Neuronal stem cell (in vitro differentiated cells): Measurements from ENCODE around the gene PAOX. TPM values are rescaled to one million over a fixed set of nuclear protein-coding genes. Genes with fewer than 3 reads are reported as not detected.

Experiments
- DNase-seq: peaks from one replicate; pipeline ENCODE4 v3.0.0-alpha.2; 2013; ENCODE audit warnings: low spot score
- H2AFZ ChIP-seq: one replicate; pipeline ENCODE4 v1.6.1; 2013; ENCODE audit warnings: mild to moderate bottlenecking, low read length, inconsistent platforms
- H2AK5ac ChIP-seq: 2 replicates; pipeline ENCODE4 v1.6.1; 2013; ENCODE audit warnings: low read depth, mild to moderate bottlenecking, inconsistent platforms, low read length, moderate library complexity, mixed read lengths
- H2BK120ac ChIP-seq: 2 replicates; pipeline ENCODE4 v1.6.1; 2013; ENCODE audit warnings: low read depth, mild to moderate bottlenecking, inconsistent platforms, low read length, moderate library complexity, mixed read lengths
- H2BK12ac ChIP-seq: one replicate; pipeline ENCODE4 v1.6.1; 2013; ENCODE audit warnings: low read length, inconsistent platforms
- H2BK15ac ChIP-seq: 2 replicates; pipeline ENCODE4 v1.6.1; 2013; ENCODE audit warnings: mild to moderate bottlenecking, low read length, inconsistent platforms, mixed read lengths
- H2BK5ac ChIP-seq: one replicate; pipeline ENCODE4 v1.6.1; 2013; ENCODE audit warnings: inconsistent platforms, mild to moderate bottlenecking, low read length, moderate library complexity
- H3K14ac ChIP-seq: one replicate; pipeline ENCODE4 v1.6.1; 2013; ENCODE audit warnings: low read length, inconsistent platforms
- H3K18ac ChIP-seq: 2 replicates; pipeline ENCODE4 v1.6.1; 2013; ENCODE audit warnings: low read length, inconsistent platforms
- H3K23ac ChIP-seq: 2 replicates; pipeline ENCODE4 v1.6.1; 2013; ENCODE audit warnings: low read depth, mild to moderate bottlenecking, mixed read lengths, low read length, inconsistent platforms; ENCODE audit not compliant: poor library complexity
- H3K27ac ChIP-seq: replicated peaks from 3 replicates; pipeline ENCODE4 v1.5.1; 2013; ENCODE audit warnings: low read length, inconsistent platforms
- H3K27me3 ChIP-seq, 3 experiments: 2 replicates each; pipeline ENCODE4 v1.6.1; 2013; ENCODE audit warnings: low read length in 3 of 3, mild to moderate bottlenecking in 2 of 3, inconsistent platforms in 1 of 3, low read depth in 1 of 3, mixed read lengths in 1 of 3, moderate library complexity in 1 of 3; ENCODE audit not compliant: control insufficient read depth in 3 of 3, insufficient read depth in 3 of 3
- H3K36me3 ChIP-seq, 2 donors: replicated peaks in 1 of 2; 2 replicates each; pipeline ENCODE4 v1.6.1; 2013; ENCODE audit warnings: low read length in 2 of 2; ENCODE audit not compliant: control insufficient read depth in 2 of 2, insufficient read depth in 2 of 2
- H3K4ac ChIP-seq: 2 replicates; pipeline ENCODE4 v1.6.1; 2013; ENCODE audit warnings: inconsistent platforms, mild to moderate bottlenecking, low read length, moderate library complexity
- H3K4me1 ChIP-seq, 2 donors: 1 replicate in 1 of 2; 2 replicates in 1 of 2; pipeline ENCODE4 v1.6.1; 2013; ENCODE audit warnings: low read length in 2 of 2, low read depth in 1 of 2; ENCODE audit not compliant: control insufficient read depth in 2 of 2, insufficient read depth in 1 of 2
- H3K4me2 ChIP-seq: one replicate; pipeline ENCODE4 v1.6.1; 2013; ENCODE audit warnings: mild to moderate bottlenecking, low read length, inconsistent platforms; ENCODE audit not compliant: insufficient read depth, poor library complexity, severe bottlenecking
- H3K4me3 ChIP-seq, 2 donors: 2 replicates each; pipeline ENCODE4 v1.5.1; 2013; ENCODE audit warnings: low read length in 2 of 2, mild to moderate bottlenecking in 2 of 2, inconsistent platforms in 1 of 2, moderate library complexity in 1 of 2
- H3K79me1 ChIP-seq: one replicate; pipeline ENCODE4 v1.6.1; 2013; ENCODE audit warnings: low read depth, mild to moderate bottlenecking, inconsistent platforms, low read length, moderate library complexity
- H3K9ac ChIP-seq: one replicate; pipeline ENCODE4 v1.6.1; 2013; ENCODE audit warnings: mild to moderate bottlenecking, low read depth, low read length, inconsistent platforms; ENCODE audit not compliant: poor library complexity
- H3K9me3 ChIP-seq, 2 donors: replicated peaks in 1 of 2; 2 replicates each; pipeline versions ENCODE3 to v1.6.1; 2013; ENCODE audit warnings: low read length in 2 of 2, mild to moderate bottlenecking in 2 of 2, inconsistent platforms in 1 of 2, low read depth in 1 of 2, mixed read lengths in 1 of 2, moderate library complexity in 1 of 2; ENCODE audit not compliant: control insufficient read depth in 2 of 2, insufficient read depth in 1 of 2
- H4K8ac ChIP-seq: one replicate; pipeline ENCODE4 v1.6.1; 2013; ENCODE audit warnings: low read depth, mild to moderate bottlenecking, inconsistent platforms, low read length, moderate library complexity
- H4K91ac ChIP-seq: one replicate; pipeline ENCODE4 v1.6.1; 2013; ENCODE audit warnings: low read length, low read depth, mild to moderate bottlenecking, inconsistent platforms; ENCODE audit not compliant: poor library complexity
- WGBS, 2 donors: extraction: QIAGEN DNeasy Blood & Tissue Kit; methylation state at CpG; one replicate each; pipeline ENCODE4 v1.1.7; 2013; ENCODE audit warnings: missing lambda C conversion rate in 2 of 2, mixed read lengths in 1 of 2; ENCODE audit not compliant: insufficient read length in 2 of 2, insufficient replicate concordance in 1 of 2; ENCODE audit errors: extremely low coverage in 2 of 2; 5-methylcytosine and 5-hydroxymethylcytosine counted together
- small RNA-seq: library from polyadenylated mRNA; stranded (forward); fragments of <200 nt; extraction: miRNeasy Mini kit (QIAGEN cat#:217004); gene quantifications from one replicate; pipeline ENCODE3, GENCODE V24; 2013; ENCODE audit not compliant: insufficient read depth

The PAOX gene

GRCh38 chr10:133440633-133441285, 61.7 kb downstream of the PAOX start:
- Histone ChIP-seq H3K23ac (no peak overlapping the region), H3K4ac (no peak overlapping the region), H2BK12ac (no peak overlapping the region), H3K4me2 (no peak overlapping the region), H3K36me3 (no peaks in the 10 kb centered on the region), H2BK120ac (no peak overlapping the region), H4K91ac (no peak overlapping the region), H3K27me3 (no peaks in the 10 kb centered on the region), H3K27ac (no peak overlapping the region), H2BK5ac (no peak overlapping the region), H4K8ac (no peak overlapping the region), H3K9ac (no peak overlapping the region), H3K18ac (no peak overlapping the region), H3K4me1 (no peaks in the 10 kb centered on the region), H3K79me1 (peaks cover 3% of the 10 kb centered on the region), H3K9me3 (peaks cover 0 to 57% of the 10 kb centered on the region in 2 donors), H2AK5ac (no peak overlapping the region), H2AFZ (no peak overlapping the region), H3K14ac (peak overlapping the region; percentile 58), H3K4me3 (no peak overlapping the region), H2BK15ac (no peak overlapping the region)
- DNase-seq, result no peak
- WGBS, 2 donors, result no CpG with 5 or more reads among the region's 18 CpGs

Small RNA genes lying within 50 kb of the gene (small RNA-seq; reads per million reads assigned to genes)
- not detected for gene AL360181.4
- gene BANF1P2, result not detected
- gene MIR3944, result 5.9 reads per million, percentile 30 among the genes with 10 or more reads in this experiment
